ENCODE results near the gene AMPD2.

GRCh38 chr1:109627692-109628399 is 8.2 kb downstream of the AMPD2 start:
- no peak for TF ChIP-seq POLR2A (IDR thresholded peaks at IDR 0.05; ENCODE audit: low read depth, low read length)
- TF ChIP-seq SPI1 (IDR thresholded peaks at IDR 0.05; ENCODE audit: low read depth, low read length): no peak
- no peak for TF ChIP-seq POLR2AphosphoS5 (IDR thresholded peaks at IDR 0.05; ENCODE audit: low read depth, low read length)
- TF ChIP-seq TAF1 (IDR thresholded peaks at IDR 0.05; ENCODE audit: low read depth, low read length): no peak
- no peak for TF ChIP-seq PAX5 (IDR thresholded peaks at IDR 0.05; ENCODE audit: insufficient read depth, low read length, severe bottlenecking)
